CD14-positive monocyte (primary cell): Measurements from ENCODE around the gene DDX6. TPM values are rescaled to one million over a fixed set of nuclear protein-coding genes. Genes with fewer than 3 reads are reported as not detected.

Source experiments
- DNase-seq, 3 donors: peaks; one replicate each; pipeline ENCODE4 v3.0.0-alpha.2; 2011 to 2022
- H2AFZ ChIP-seq: 2 replicates; pipeline ENCODE4 v1.6.0; 2012; ENCODE audit warnings: mild to moderate bottlenecking, low read depth, low read length, inconsistent platforms; ENCODE audit not compliant: insufficient read depth, poor library complexity, severe bottlenecking
- H3K27ac ChIP-seq, 2 donors: 1 replicate in 1 of 2; 2 replicates in 1 of 2; pipeline ENCODE4 v1.5.1; 2012 to 2013; ENCODE audit warnings: low read length in 2 of 2, control low read depth in 1 of 2, inconsistent platforms in 1 of 2, low read depth in 1 of 2, mild to moderate bottlenecking in 1 of 2
- H3K27me3 ChIP-seq, 2 donors: one replicate each; pipeline versions ENCODE4 v1.6.0 to v1.6.1; 2011 to 2013; ENCODE audit warnings: low read length in 2 of 2; ENCODE audit not compliant: control insufficient read depth in 2 of 2, insufficient read depth in 2 of 2
- H3K36me3 ChIP-seq, 2 donors: replicated peaks in 1 of 2; 1 replicate in 1 of 2; 2 replicates in 1 of 2; pipeline versions ENCODE4 v1.5.1 to v1.6.1; 2012 to 2013; ENCODE audit warnings: low read length in 2 of 2, control low read depth in 1 of 2, inconsistent platforms in 1 of 2, mild to moderate bottlenecking in 1 of 2; ENCODE audit not compliant: insufficient read depth in 2 of 2, control insufficient read depth in 1 of 2
- H3K4me1 ChIP-seq, 2 donors: 1 replicate in 1 of 2; 2 replicates in 1 of 2; pipeline versions ENCODE4 v1.5.1 to v1.6.1; 2012 to 2013; ENCODE audit warnings: low read length in 2 of 2, control low read depth in 1 of 2, inconsistent platforms in 1 of 2, mild to moderate bottlenecking in 1 of 2, moderate library complexity in 1 of 2; ENCODE audit not compliant: insufficient read depth in 2 of 2, control insufficient read depth in 1 of 2
- H3K4me2 ChIP-seq: replicated peaks from 2 replicates; pipeline ENCODE3; 2012; ENCODE audit warnings: low read length, moderate library complexity, mild to moderate bottlenecking; ENCODE audit not compliant: poor library complexity, severe bottlenecking; ENCODE audit errors: extremely low read depth
- H3K4me3 ChIP-seq, 3 experiments: fragments of 200-600 bp in 1 of 3; sonication (generic) in 1 of 3; replicated peaks in 1 of 3; 1 replicate in 2 of 3; 2 replicates in 1 of 3; pipeline ENCODE4 v1.5.1; 2011 to 2013; ENCODE audit warnings: low read length in 3 of 3, mild to moderate bottlenecking in 3 of 3, control low read depth in 2 of 3, low read depth in 2 of 3, inconsistent platforms in 1 of 3, moderate library complexity in 1 of 3
- H3K79me2 ChIP-seq: 2 replicates; pipeline ENCODE4 v1.6.0; 2012; ENCODE audit warnings: mild to moderate bottlenecking, control low read depth, inconsistent platforms, low read length, moderate library complexity; ENCODE audit not compliant: insufficient read depth
- H3K9ac ChIP-seq: 2 replicates; pipeline ENCODE4 v1.6.0; 2017; ENCODE audit warnings: low read length, mild to moderate bottlenecking; ENCODE audit not compliant: insufficient read depth, poor library complexity, severe bottlenecking
- H3K9me3 ChIP-seq, 2 donors: replicated peaks in 1 of 2; 1 replicate in 1 of 2; 2 replicates in 1 of 2; pipeline versions ENCODE4 v1.5.1 to v1.6.1; 2012 to 2013; ENCODE audit warnings: low read length in 2 of 2, control low read depth in 1 of 2; ENCODE audit not compliant: control insufficient read depth in 1 of 2, insufficient read depth in 1 of 2
- H4K20me1 ChIP-seq: 2 replicates; pipeline ENCODE4 v1.6.0; 2012; ENCODE audit warnings: mild to moderate bottlenecking, low read length, control low read depth, moderate library complexity; ENCODE audit not compliant: insufficient read depth
- H3K27ac Mint-ChIP-seq, 7 donors: one replicate each; pipeline ENCODE4 v1.8.0; 2020; ENCODE audit warnings: mild to moderate bottlenecking in 7 of 7, mixed read lengths in 7 of 7, moderate library complexity in 6 of 7, inconsistent platforms in 2 of 7
- H3K27me3 Mint-ChIP-seq, 3 donors: one replicate each; pipeline ENCODE4 v1.8.0; 2021 to 2022; ENCODE audit warnings: low read depth in 3 of 3, mild to moderate bottlenecking in 3 of 3, mixed read lengths in 3 of 3, moderate library complexity in 3 of 3, inconsistent platforms in 1 of 3
- H3K36me3 Mint-ChIP-seq, 2 donors: one replicate each; pipeline ENCODE4 v1.8.0; 2020; ENCODE audit warnings: mixed read lengths in 2 of 2, inconsistent platforms in 1 of 2, mild to moderate bottlenecking in 1 of 2
- H3K4me1 Mint-ChIP-seq: one replicate; pipeline ENCODE4 v1.8.0; 2020; ENCODE audit warnings: mild to moderate bottlenecking, mixed read lengths
- H3K4me3 Mint-ChIP-seq, 2 donors: one replicate each; pipeline ENCODE4 v1.8.0; 2020; ENCODE audit warnings: mild to moderate bottlenecking in 2 of 2, mixed read lengths in 2 of 2, moderate library complexity in 1 of 2
- H3K9me3 Mint-ChIP-seq, 7 donors: one replicate each; pipeline ENCODE4 v1.8.0; 2020 to 2022; ENCODE audit warnings: mixed read lengths in 7 of 7, mild to moderate bottlenecking in 6 of 7, moderate library complexity in 6 of 7, inconsistent platforms in 2 of 7
- WGBS: methylation state at CpG from one replicate; pipeline ENCODE4 v1.1.5; 2013; ENCODE audit warnings: missing lambda C conversion rate; ENCODE audit not compliant: insufficient coverage; 5-methylcytosine and 5-hydroxymethylcytosine counted together
- intact Hi-C, 2 donors: fragments of 100-400 bp; cut with micrococcal nuclease; formaldehyde crosslinking; loops; one replicate each; pipeline versions ENCODE4 v1.15.0 to v1.15.1; 2023
- polyA plus RNA-seq, 3 donors: library from polyadenylated mRNA; depleted of rRNA in 1 of 3; unstranded in 2 of 3; stranded (reverse) in 1 of 3; fragments of 300-500 nt in 2 of 3; fragments of >200 nt in 1 of 3; fragmentation: Illumina TruSeq in 2 of 3; gene quantifications; 1 replicate in 2 of 3; 2 replicates in 1 of 3; pipeline ENCODE4 v1.2.3, GENCODE V29; 2012 to 2021
- TF ChIP-seq, protein P1 (sequence below): fragments of 200-600 bp; IDR thresholded peaks from one replicate; pipeline ENCODE4 v1.8.0; 2022; ENCODE audit warnings: antibody characterized with exemption, mild to moderate bottlenecking

The DDX6 gene
- polyA plus RNA-seq, 3 donors = 17.8 to 31.9 (median 28.0) TPM

DNA sequence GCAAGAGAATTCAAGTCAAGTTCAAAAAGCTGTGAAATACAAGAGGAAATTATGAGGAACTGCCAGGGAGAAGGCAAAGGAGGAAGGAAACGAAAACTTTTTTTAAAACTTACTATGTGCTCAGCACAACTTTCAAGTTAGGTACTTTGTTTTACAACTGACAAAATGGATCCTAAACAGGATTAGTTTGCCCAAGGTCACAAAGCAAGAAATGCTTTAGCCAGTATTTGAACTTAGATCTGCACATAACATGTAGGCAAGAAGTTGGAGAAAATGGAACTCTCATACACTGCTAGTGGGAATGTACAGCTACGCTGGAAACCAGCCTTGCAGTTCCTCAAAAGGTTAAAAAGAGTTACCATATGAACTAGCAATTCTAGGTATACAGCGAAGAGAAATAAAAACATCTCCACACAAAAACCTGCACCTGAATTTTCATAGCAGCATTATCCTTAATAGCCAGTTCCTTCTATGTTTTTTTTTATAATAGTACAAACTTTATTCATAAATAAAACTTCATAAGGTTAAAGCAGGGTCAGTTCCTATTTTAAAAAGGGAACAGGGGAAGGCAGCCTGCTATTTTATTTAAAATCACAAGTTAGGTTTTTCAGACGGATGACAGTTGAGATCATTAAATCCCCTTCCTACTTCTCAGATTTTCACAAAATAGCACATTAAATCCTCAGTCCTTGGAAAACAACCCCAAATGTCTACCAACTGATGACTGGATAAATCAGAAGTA is 19.2 kb downstream of the DDX6 start:
- H3K27ac Mint-ChIP-seq = peak overlapping the region; percentile 85 to 93 (median 90)
- Histone ChIP-seq H3K4me1 (peaks cover 51 to 53% of the 10 kb centered on the region in 2 donors), H3K36me3 (peaks cover 37 to 53% of the 10 kb centered on the region in 2 donors), H4K20me1 (peaks cover 100% of the 10 kb centered on the region), H3K27ac (peak overlapping the region in 1 of 2 donors; percentile 77), H3K79me2 (peaks cover 95% of the 10 kb centered on the region), H3K9ac (peak overlapping the region; percentile 19), H3K4me3 (peak overlapping the region; percentile 25 to 69 (median 57)), H2AFZ (no peak overlapping the region), H3K4me2 (peak overlapping the region; percentile 87), H3K27me3 (no peaks in the 10 kb centered on the region), H3K9me3 (no peaks in the 10 kb centered on the region)
- no CpG with 5 or more reads among the region's 4 CpGs for WGBS
- TF ChIP-seq, protein P1, sequence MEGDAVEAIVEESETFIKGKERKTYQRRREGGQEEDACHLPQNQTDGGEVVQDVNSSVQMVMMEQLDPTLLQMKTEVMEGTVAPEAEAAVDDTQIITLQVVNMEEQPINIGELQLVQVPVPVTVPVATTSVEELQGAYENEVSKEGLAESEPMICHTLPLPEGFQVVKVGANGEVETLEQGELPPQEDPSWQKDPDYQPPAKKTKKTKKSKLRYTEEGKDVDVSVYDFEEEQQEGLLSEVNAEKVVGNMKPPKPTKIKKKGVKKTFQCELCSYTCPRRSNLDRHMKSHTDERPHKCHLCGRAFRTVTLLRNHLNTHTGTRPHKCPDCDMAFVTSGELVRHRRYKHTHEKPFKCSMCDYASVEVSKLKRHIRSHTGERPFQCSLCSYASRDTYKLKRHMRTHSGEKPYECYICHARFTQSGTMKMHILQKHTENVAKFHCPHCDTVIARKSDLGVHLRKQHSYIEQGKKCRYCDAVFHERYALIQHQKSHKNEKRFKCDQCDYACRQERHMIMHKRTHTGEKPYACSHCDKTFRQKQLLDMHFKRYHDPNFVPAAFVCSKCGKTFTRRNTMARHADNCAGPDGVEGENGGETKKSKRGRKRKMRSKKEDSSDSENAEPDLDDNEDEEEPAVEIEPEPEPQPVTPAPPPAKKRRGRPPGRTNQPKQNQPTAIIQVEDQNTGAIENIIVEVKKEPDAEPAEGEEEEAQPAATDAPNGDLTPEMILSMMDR = no peak
- peak overlapping the region; percentile 32 to 86 for H3K4me3 Mint-ChIP-seq
- H3K27me3 Mint-ChIP-seq = no peaks in the 10 kb centered on the region
- intact Hi-C loops = no loop called here
- peaks cover 0 to 1% (median 0%) of the 10 kb centered on the region in 7 donors for H3K9me3 Mint-ChIP-seq
- H3K4me1 Mint-ChIP-seq = peaks cover 56% of the 10 kb centered on the region
- peaks cover 51 to 78% of the 10 kb centered on the region in 2 donors for H3K36me3 Mint-ChIP-seq
- peak; percentile 29 to 60 (median 35) for DNase-seq

GRCh38 chr11:118768690-118769089 is 22.3 kb downstream of the DDX6 start:
- Mint-ChIP-seq H3K4me3 (no peak overlapping the region), H3K9me3 (no peaks in the 10 kb centered on the region), H3K27me3 (no peaks in the 10 kb centered on the region), H3K36me3 (peaks cover 50 to 77% of the 10 kb centered on the region in 2 donors), H3K4me1 (peaks cover 43% of the 10 kb centered on the region), H3K27ac (peak overlapping the region in 5 of 7 donors; percentile 30 to 79 (median 51))
- WGBS = no CpG with 5 or more reads among the region's 3 CpGs
- no peak for DNase-seq
- Histone ChIP-seq H3K36me3 (peaks cover 40 to 53% of the 10 kb centered on the region in 2 donors), H3K27me3 (no peaks in the 10 kb centered on the region), H3K79me2 (peaks cover 93% of the 10 kb centered on the region), H3K9ac (no peak overlapping the region), H3K9me3 (no peaks in the 10 kb centered on the region), H3K4me2 (no peak overlapping the region), H4K20me1 (peaks cover 100% of the 10 kb centered on the region), H2AFZ (no peak overlapping the region), H3K4me3 (no peak overlapping the region), H3K27ac (peak overlapping the region in 1 of 2 donors; percentile 42), H3K4me1 (peaks cover 38 to 44% of the 10 kb centered on the region in 2 donors)
- intact Hi-C loops = no loop called here
- TF ChIP-seq, protein P1 = no peak
